GM12892 (cell line): Measurements from ENCODE around the gene TMED6.

Experiments
- POLR2A ChIP-seq: IDR thresholded peaks from 2 replicates; pipeline ENCODE4 v1.6.1; 2011; ENCODE audit warnings: low read depth, low read length, control low read depth
- POLR2AphosphoS5 ChIP-seq: IDR thresholded peaks from 2 replicates; pipeline ENCODE4 v1.6.1; 2011; ENCODE audit warnings: low read depth, low read length, control low read depth
- TAF1 ChIP-seq: IDR thresholded peaks from 2 replicates; pipeline ENCODE4 v1.6.1; 2011; ENCODE audit warnings: low read depth, mild to moderate bottlenecking, control low read depth, low read length, borderline replicate concordance

DNA sequence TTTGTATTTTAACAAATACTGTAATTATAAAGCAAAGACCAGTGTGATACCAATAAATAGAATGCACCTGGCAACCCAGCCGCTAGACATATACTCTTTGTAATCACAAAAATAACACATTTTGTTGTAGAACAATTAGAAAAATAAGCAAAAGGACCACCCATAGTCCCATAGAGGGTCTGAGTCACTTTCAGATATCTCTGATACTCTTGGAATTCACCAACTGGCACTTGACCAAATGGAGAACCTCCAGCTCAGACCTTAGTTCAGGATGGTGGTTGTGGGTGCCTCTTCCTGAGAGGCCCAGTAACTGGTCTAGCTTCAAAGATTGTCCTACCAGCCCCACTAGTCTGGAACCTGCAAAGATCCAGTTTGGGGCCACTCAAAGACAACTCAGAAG is 35.0 kb upstream of the TMED6 start:
- TF ChIP-seq POLR2A = no peak
- TF ChIP-seq POLR2AphosphoS5 = no peak
- TF ChIP-seq TAF1 = no peak
